Prostate gland (tissue), 2 donors: ENCODE results near the gene MUC15.

Source experiments
- CTCF ChIP-seq, 4 experiments: fragments of 200-600 bp in 2 of 4; fragments of 450-650 bp in 2 of 4; sonication (generic) in 2 of 4; IDR thresholded peaks; 1 replicate in 3 of 4; 2 replicates in 1 of 4; pipeline ENCODE4 v1.5.1; 2016 to 2019; ENCODE audit warnings: antibody characterized with exemption in 4 of 4, mild to moderate bottlenecking in 2 of 4, moderate library complexity in 2 of 4
- POLR2A ChIP-seq: fragments of 450-650 bp; IDR thresholded peaks from one replicate; pipeline ENCODE4 v1.6.1; 2016; ENCODE audit warnings: antibody characterized with exemption, mild to moderate bottlenecking

DNA sequence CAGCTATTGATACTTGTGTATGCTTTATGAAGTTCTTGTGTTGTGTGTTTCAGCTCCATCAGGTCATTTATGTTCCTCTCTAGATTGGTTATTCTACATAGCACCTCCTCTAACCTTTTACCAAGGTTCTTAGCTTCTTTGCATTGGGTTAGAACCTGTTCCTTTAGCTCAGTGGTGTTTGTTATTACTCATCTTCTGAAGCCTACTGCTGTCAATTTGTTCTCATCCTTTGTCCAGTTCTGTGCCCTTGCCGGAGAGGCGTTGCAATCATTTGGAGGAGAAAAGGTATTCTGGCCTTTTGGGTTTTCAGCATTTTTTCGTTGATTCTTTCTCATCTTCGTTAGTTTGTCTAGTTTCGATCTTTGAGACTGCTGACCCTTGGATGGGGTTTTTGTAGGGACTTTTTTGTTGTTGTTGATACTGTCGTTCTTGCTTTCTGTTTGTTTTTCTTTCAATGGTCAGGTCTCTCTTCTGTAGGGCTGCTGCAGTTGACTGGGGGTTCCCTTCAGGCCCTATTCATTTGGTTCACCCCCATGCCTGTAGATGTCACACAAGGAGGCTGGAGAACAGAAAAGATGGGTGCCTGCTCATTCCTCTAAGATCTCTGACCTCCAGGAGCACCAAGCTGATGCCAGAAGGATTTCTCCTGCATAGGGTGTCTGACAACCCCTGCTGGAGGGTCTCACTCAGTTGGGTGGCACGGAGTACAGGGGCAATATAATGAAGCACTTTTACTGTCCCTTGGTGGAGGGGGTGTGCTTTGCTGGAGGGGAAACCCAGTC, 35.9 kb upstream of the MUC15 start:
- TF ChIP-seq CTCF (IDR thresholded peaks at IDR 0.05) (no peak), POLR2A (no peak)
